ENCODE data around the gene FAM168B.

FAM168B gene

DNA sequence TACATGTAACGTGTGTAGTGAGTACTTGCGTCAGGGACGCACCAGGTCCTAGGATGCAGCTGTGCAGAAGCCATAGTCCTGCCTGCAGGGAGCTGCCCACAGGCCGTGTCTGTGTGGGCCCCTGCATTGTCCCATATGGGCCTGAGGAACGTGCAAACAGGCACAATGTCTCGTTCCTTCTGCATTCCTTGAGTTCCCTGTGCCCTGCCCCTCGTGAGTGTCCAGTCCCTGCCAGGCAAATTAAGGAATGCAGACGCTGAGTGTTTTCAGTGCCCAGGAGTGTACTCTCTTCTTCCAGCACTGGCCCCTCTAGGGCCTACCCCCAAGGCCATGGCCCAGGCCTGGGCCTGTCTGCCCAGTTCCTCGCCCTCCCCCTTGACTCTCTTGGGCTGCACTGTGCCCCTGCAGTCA, 61.8 kb downstream of the FAM168B start:
- H3K27ac ChIP-seq: no peak overlapping the region
- TF ChIP-seq, protein P1, sequence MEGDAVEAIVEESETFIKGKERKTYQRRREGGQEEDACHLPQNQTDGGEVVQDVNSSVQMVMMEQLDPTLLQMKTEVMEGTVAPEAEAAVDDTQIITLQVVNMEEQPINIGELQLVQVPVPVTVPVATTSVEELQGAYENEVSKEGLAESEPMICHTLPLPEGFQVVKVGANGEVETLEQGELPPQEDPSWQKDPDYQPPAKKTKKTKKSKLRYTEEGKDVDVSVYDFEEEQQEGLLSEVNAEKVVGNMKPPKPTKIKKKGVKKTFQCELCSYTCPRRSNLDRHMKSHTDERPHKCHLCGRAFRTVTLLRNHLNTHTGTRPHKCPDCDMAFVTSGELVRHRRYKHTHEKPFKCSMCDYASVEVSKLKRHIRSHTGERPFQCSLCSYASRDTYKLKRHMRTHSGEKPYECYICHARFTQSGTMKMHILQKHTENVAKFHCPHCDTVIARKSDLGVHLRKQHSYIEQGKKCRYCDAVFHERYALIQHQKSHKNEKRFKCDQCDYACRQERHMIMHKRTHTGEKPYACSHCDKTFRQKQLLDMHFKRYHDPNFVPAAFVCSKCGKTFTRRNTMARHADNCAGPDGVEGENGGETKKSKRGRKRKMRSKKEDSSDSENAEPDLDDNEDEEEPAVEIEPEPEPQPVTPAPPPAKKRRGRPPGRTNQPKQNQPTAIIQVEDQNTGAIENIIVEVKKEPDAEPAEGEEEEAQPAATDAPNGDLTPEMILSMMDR (conservative IDR thresholded peaks at IDR 0.05): no peak

DNA sequence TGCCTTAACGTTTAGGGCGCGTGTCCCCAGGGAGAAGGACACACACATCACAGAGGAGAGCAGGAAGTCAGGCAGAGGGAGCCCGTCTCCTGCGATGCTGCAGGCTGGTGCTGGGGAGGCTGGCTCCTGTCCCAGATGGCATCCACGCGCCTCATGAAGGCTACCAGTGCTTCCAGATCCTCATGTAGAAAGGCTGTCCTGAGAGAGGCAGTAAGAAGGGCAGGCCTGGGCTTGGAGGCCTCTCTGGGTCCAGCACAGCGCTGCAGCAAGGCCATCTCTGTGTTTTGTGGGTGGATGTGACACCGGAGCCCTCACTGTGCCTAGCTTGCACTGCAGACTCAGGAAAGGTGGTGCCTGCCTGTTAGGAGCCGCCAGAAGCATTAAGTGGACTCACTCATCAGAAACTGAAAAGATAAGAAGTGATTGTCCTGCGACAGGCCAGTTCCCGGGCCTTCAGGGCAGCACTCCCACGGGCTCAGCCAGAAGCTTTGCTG, 62.7 kb downstream of the FAM168B start:
- no peak overlapping the region for H3K27ac ChIP-seq
- TF ChIP-seq, protein P1 (conservative IDR thresholded peaks at IDR 0.05): no peak; the same call in 1 of the 2 replicates

DNA sequence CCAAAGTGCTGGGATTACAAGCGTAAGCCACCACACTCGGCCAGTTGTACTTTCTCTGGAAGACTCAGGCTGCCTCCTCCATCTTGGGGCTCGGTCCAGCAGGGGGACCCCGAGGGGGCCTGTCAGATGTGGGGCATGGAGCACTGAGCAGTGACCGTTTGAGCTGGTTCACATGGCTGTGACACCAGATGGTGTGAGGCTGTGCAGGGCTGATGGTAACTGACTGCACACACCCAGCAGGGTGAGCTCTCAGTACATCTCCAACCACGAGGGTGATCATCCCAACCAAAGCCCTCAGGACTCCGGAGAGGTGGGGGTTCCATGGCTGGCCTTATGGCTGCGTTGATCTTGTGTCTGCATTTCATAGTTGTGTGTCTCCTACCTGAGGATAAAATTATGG, 63.4 kb downstream of the FAM168B start:
- H3K27ac ChIP-seq: no peak overlapping the region
- TF ChIP-seq, protein P1 (conservative IDR thresholded peaks at IDR 0.05): no peak

DNA sequence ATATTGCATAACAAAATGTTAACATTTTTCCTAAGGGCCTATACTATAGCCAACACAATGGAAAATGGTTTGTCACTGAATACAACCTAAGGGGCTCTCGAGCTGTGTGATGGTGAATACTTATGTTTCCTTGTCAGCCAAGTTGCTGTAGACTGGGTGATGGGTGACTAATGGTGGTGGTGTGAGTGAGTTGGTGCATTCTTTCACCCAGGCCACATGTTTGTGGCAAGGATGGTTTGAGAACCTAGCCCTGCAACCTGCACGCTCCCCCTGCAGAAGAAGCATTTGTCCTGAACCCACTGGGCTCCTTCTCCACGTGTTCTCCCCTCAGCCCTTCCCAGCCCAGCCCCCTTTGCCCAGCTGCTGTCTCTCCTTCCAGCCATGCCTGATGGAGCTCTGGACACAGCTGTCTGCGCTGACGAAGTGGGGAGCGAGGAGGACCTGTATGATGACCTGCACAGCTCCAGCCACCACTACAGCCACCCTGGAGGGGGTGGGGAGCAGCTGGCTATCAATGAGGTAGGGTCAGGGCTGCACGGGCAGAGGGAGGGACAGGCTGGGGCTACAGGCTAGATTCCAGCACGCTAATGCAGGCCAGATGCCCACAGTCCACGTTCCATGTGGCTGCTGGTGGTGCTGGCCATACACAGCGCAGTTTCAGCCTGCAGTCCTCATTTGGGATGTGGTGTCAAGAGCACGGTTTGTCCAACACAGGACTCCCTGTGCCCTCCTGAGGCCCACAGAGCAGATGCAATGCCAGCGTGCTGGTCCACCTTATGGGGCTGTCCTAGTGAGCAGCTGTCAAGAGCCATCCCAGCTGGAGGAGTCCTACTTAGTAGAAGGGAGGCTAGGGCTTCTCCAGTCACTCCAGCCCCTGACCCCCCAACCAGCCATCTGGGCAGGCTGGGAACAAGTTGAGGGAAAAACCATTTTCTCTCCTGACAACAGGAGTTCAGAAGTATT, 65.4 kb downstream of the FAM168B start:
- no peak overlapping the region for H3K27ac ChIP-seq
- TF ChIP-seq, protein P1 (conservative IDR thresholded peaks at IDR 0.05): no peak

DNA sequence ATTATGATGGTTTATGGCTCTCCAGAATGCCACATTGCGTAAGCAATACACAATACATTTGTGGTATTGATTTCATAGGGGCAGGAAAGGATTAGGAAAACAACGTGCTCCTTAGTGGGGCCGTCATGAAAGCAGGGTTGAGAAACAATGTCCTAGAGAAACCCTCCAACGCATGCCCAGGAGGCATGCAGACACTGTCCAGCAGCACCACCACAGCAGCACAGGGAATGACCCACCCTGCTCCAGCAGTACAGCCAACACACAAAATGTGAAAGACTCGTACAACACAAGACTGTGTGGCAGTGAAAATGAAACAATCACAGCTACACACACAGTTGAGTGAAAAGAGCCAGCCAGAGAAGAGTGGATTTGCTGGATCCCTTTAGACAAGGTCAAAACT, 66.3 kb downstream of the FAM168B start:
- TF ChIP-seq, protein P1 (conservative IDR thresholded peaks at IDR 0.05): no peak
- no peak overlapping the region for H3K27ac ChIP-seq

DNA sequence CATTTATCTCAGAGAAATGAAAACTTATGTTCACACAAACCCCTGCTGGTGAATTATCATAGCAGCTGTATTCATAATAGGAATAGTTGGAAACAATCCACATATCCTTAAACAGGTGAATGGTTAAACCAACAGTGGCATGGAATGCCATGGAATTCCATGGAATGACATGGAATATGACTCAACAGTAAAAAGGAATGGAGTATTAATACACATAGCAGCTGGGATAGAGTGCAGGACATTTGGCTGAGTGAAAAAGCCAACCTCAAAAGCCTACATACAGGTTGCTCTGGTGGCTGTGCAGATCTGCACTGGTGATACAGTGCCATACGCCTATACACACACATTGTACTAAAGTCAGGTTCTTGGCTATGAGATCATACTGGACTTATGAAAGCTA, 69.5 kb downstream of the FAM168B start:
- TF ChIP-seq, protein P1 (conservative IDR thresholded peaks at IDR 0.05): no peak
- no peak overlapping the region for H3K27ac ChIP-seq

DNA sequence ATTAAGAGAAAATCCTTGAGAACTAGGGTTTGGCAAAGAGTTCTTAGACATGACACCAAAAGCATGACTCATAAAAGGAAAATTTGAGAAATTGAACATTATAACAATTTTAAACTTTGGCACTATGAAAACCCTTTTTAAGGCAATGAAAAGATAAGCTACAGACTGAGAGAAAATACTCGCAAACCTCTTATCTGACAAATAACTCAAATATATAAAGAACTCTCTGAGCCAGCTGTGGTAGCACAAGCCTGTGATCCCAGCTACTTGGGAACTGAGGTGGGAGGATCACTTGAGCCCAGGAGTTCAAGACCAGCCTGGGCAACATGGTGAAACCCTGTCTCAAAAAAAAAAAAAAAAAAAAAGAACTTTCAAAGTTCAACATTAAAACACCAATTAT, 70.5 kb downstream of the FAM168B start:
- no peak overlapping the region for H3K27ac ChIP-seq
- TF ChIP-seq, protein P1 (conservative IDR thresholded peaks at IDR 0.05): no peak

All from VCaP (cell line).